ENCODE results near the gene PRSS57. TPM values are rescaled to one million over a fixed set of nuclear protein-coding genes. Genes with fewer than 3 reads are reported as not detected.

The PRSS57 gene
- total and polyA plus RNA-seq, 2 of the 13 experiments (the other 11 are each of a cell fraction or from before 2014, with no cell fraction given), result 0.12 TPM; not detected in 1

DNA sequence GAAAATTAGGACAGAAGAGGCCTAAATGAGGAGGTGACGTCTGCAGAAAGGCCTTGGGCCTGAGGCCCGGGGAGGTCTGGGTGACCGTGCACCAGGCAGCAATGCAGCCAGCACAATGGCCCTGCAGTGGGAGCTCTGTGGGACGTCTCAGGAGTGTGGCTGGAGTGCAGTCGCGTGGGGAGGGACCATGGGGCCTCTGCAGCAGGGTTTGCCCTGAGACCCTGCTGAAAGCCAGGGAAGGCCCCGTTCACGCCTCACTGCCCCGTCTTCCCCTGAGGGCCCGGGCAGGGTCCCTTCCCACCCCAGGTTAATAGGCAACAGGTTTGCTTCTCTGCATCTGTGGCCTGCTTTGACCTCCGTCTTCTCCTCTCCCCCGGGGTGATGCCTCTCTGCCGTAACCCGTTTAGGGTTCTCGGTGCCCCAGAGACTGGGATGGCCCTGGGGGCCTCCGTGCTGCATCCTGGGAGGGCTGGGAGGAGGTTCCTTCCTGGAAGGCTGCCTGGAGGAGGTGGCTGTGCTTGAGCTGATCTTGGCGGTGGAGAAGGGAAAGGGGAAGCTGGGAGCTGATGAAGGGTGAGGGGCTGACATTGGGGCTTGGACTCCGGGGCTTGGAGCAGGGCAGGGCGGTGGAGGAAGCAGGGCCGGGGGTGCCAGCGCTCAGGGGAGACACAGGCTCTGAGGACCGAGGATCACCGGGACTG is 23.1 kb upstream of the PRSS57 start:
- ATAC-seq, result peak; percentile 50
- no peaks in the 10 kb centered on the region for H3K79me2 ChIP-seq (ENCODE audit: insufficient read depth, low read length)
- H3K27ac ChIP-seq (ENCODE audit: extremely low read length, insufficient read depth, low read length), result peak overlapping the region; percentile 49
- peak overlapping the region in 2 of 3 experiments; percentile 33 to 55; a peak in 3 of 6 replicates for H3K4me3 ChIP-seq (replicated peaks in 1 of 3; ENCODE audit: insufficient read depth in 1 of 3, low read depth in 2 of 3, low read length in 3 of 3)
- TF ChIP-seq CHD2 (IDR thresholded peaks at IDR 0.05; ENCODE audit: low read depth, low read length) (no peak), SALL1 (CRISPR knock-in tag; IDR thresholded peaks at IDR 0.05) (0 out of 2 replicates have a peak, but pooled peaks have one; percentile 6), SAP130 (CRISPR knock-in tag; IDR thresholded peaks at IDR 0.05; ENCODE audit: low read depth) (peak; percentile 8; the same call in 1 of the 2 replicates), ZFX (CRISPR knock-in tag; IDR thresholded peaks at IDR 0.05; ENCODE audit: low read depth) (peak; percentile 10), SOX6 (IDR thresholded peaks at IDR 0.05) (no peak), SOX6 (CRISPR knock-in tag; IDR thresholded peaks at IDR 0.05) (no peak), ZFP36 (IDR thresholded peaks at IDR 0.05; ENCODE audit: borderline replicate concordance, low read depth, low read length, partially characterized antibody) (peak; percentile 39), RFXAP (CRISPR knock-in tag; IDR thresholded peaks at IDR 0.05; ENCODE audit: borderline replicate concordance) (peak; percentile 15; the same call in 1 of the 2 replicates), MTA1 (CRISPR knock-in tag; IDR thresholded peaks at IDR 0.05; ENCODE audit: borderline replicate concordance) (0 out of 2 replicates have a peak, but pooled peaks have one; percentile 8), ZNF234 (CRISPR knock-in tag; conservative IDR thresholded peaks at IDR 0.05) (0 out of 2 replicates have a peak, but pooled peaks have one; percentile 19), NONO (IDR thresholded peaks at IDR 0.05) (no peak), NONO (CRISPR knock-in tag; conservative IDR thresholded peaks at IDR 0.05) (no peak)
- TF ChIP-seq, protein P1, sequence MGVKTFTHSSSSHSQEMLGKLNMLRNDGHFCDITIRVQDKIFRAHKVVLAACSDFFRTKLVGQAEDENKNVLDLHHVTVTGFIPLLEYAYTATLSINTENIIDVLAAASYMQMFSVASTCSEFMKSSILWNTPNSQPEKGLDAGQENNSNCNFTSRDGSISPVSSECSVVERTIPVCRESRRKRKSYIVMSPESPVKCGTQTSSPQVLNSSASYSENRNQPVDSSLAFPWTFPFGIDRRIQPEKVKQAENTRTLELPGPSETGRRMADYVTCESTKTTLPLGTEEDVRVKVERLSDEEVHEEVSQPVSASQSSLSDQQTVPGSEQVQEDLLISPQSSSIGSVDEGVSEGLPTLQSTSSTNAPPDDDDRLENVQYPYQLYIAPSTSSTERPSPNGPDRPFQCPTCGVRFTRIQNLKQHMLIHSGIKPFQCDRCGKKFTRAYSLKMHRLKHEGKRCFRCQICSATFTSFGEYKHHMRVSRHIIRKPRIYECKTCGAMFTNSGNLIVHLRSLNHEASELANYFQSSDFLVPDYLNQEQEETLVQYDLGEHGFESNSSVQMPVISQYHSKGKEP (CRISPR knock-in tag; IDR thresholded peaks at IDR 0.05), result no peak
- TF ChIP-seq, protein P2, sequence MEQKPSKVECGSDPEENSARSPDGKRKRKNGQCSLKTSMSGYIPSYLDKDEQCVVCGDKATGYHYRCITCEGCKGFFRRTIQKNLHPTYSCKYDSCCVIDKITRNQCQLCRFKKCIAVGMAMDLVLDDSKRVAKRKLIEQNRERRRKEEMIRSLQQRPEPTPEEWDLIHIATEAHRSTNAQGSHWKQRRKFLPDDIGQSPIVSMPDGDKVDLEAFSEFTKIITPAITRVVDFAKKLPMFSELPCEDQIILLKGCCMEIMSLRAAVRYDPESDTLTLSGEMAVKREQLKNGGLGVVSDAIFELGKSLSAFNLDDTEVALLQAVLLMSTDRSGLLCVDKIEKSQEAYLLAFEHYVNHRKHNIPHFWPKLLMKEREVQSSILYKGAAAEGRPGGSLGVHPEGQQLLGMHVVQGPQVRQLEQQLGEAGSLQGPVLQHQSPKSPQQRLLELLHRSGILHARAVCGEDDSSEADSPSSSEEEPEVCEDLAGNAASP (CRISPR knock-in tag; IDR thresholded peaks at IDR 0.05; ENCODE audit: borderline replicate concordance), result 0 out of 2 replicates have a peak, but pooled peaks have one; percentile 62
- no TSS peak for BruUV-seq (replicated peaks)
- H2AFZ ChIP-seq (ENCODE audit: low read length), result no peak overlapping the region
- H3K36me3 ChIP-seq (replicated peaks in 1 of 2; ENCODE audit: control insufficient read depth in 1 of 2, insufficient read depth in 2 of 2, low read length in 2 of 2), result no peaks in the 10 kb centered on the region
- peaks cover 43% of the 10 kb centered on the region for H3K4me1 ChIP-seq (ENCODE audit: insufficient read depth, low read length)
- DNase-seq (ENCODE audit: low spot score), result no peak
- peak overlapping the region; percentile 59 for H3K4me2 ChIP-seq (ENCODE audit: low read depth, low read length)
- intact Hi-C loops (cut with micrococcal nuclease; ENCODE audit: unreplicated experiment), result no loop called here
- no peak for FAIRE-seq
- H3K27me3 ChIP-seq (ENCODE audit: control insufficient read depth in 1 of 2, insufficient read depth in 2 of 2, low read length in 2 of 2), result no peaks in the 10 kb centered on the region
- 12% methylated on average over 19 of the region's 23 CpGs for WGBS (ENCODE audit: low lambda C conversion rate)
- 0 out of 2 replicates have a peak, but pooled peaks cover 4% of the 10 kb centered on the region for H3K9me3 ChIP-seq (ENCODE audit: low read length)
- POLR2A ChIA-PET, result interaction anchor here (0.8 to 2.3 kb wide), 3 partner anchors 10 to 55 kb away, joined by 3 to 18 read pairs (median 3); partner anchors contain the start of genes PALM and RNF126
- CTCF ChIA-PET (ENCODE audit: low intra/inter-chr PET ratio, low total read pairs), result no interaction called here
- no peaks in the 10 kb centered on the region for H4K20me1 ChIP-seq (ENCODE audit: insufficient read depth, low read length)
- peak overlapping the region; percentile 12; the same call in 1 of the 2 replicates for H3K9ac ChIP-seq (ENCODE audit: insufficient read depth, low read depth, low read length)
- in situ Hi-C loops (cut with HindIII; ENCODE audit: extremely low pct_ligation_motif_present, low pct_unique_long_range_greater_than_20kb), result no loop called here

All from HepG2 (cell line).